Fibroblast of the aortic adventitia (primary cell): ENCODE measurements around the gene COL11A1. TPM values are rescaled to one million over a fixed set of nuclear protein-coding genes. Genes with fewer than 3 reads are reported as not detected.
A peak's percentile ranks its signal among the peaks of the same experiment; 100 is the strongest.

Source experiments
- DNase-seq: peaks from one replicate; pipeline ENCODE4 v3.0.0-alpha.2; 2010; ENCODE audit warnings: low read depth
- H3K4me3 ChIP-seq: 2 replicates; pipeline ENCODE4 v1.5.1; 2011; ENCODE audit warnings: low read depth, mild to moderate bottlenecking, control low read depth, low read length, moderate library complexity
- CTCF ChIP-seq: IDR thresholded peaks from 2 replicates; pipeline ENCODE4 v1.5.1; 2011; ENCODE audit warnings: mild to moderate bottlenecking, low read length, control low read depth, inconsistent platforms; ENCODE audit not compliant: insufficient read depth
- total RNA-seq: library from RNA; depleted of rRNA; stranded (reverse); fragments of >200 nt; gene quantifications from 2 replicates; pipeline ENCODE4 v1.2.3, GENCODE V29; 2012; ENCODE audit warnings: low replicate concordance

COL11A1 gene
- total RNA-seq, 1 donor = 0.45 TPM

DNA sequence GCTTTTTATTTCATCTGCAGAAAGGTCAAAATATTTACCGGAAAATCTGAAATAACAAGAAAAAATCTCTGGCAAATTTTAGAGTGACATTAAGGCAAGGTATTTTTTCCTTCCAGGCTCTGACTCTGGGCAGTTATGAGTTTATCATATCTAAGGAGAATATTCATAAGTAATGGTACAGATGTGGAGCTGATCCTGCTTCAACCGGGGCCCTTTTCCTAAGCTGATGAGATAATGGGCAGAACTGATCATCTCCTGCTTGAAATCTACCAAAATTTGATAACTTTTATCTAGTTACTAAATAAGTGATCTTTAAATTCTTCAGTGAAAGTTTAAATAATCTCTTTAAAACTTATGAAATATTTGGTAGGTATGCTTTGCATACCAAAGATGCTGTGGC is 211.6 kb downstream of the COL11A1 start:
- no peak for TF ChIP-seq CTCF
- no peak overlapping the region for H3K4me3 ChIP-seq
- DNase-seq = no peak

GRCh38 chr1:102896286-102896685 is 212.0 kb downstream of the COL11A1 start:
- DNase-seq = no peak
- H3K4me3 ChIP-seq = no peak overlapping the region
- no peak for TF ChIP-seq CTCF

- DNase-seq = peak; percentile 82
These were observed 216.3 kb downstream of the COL11A1 start for GRCh38 chr1:102891868-102892625.

DNA sequence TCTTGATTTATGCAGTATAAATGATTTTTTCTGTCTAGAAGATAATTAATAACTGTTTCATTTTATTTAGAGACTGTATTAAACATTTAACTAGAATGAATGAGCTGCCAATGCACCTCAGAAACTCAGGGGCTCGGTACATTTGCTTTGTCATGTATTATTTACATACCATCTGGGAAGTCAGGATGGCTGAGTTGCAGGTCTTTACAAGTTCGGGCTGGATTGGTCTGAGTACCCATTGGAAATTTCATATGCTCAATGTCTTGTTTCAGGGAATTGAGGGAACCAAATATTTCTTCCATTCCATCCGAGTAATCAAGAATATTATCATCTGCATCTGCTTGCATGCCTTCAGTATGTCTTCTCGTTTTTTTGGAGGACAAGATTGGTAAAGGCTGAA is 221.7 kb downstream of the COL11A1 start:
- no peak overlapping the region for H3K4me3 ChIP-seq
- no peak for DNase-seq
- no peak for TF ChIP-seq CTCF

More at GRCh38 chr1:102891868-102892625, 216.3 kb downstream of the COL11A1 start:
- no peak for TF ChIP-seq CTCF
- no peak overlapping the region for H3K4me3 ChIP-seq

DNA sequence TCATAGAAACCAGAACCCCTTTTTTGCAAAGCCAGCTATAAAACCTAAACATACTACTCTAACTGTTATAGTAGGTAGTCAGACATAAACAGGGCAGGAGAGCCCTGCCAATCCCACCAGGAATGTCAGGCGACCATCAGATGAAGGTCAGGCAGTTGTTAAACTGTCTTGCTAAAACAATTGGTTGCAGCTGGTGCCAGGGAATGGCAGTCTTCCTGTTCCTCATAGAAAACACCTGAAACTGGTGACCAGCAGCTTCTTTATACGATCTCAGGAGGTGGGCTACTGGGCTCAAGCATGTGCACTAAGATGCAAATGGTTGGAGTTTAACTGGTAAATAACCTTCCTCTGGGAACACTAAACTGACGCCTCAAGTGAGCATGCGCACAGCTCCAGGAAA is 224.1 kb downstream of the COL11A1 start:
- DNase-seq = no peak
- no peak overlapping the region for H3K4me3 ChIP-seq
- no peak for TF ChIP-seq CTCF

- peak; percentile 54 for DNase-seq
- H3K4me3 ChIP-seq = no peak overlapping the region
- no peak for TF ChIP-seq CTCF
These were observed 228.8 kb downstream of the COL11A1 start for GRCh38 chr1:102879439-102879993.
